Gastroesophageal sphincter (tissue), 3 donors: ENCODE data around the gene OR10K1.

Experiments used
- POLR2A ChIP-seq, 2 donors: fragments of 450-650 bp; IDR thresholded peaks; one replicate each; pipeline ENCODE4 v1.6.1; 2017; ENCODE audit warnings: antibody characterized with exemption in 2 of 2, mild to moderate bottlenecking in 2 of 2, moderate library complexity in 1 of 2
- POLR2AphosphoS5 ChIP-seq: sonication (generic); formaldehyde crosslinking; IDR thresholded peaks from one replicate; pipeline ENCODE4 v1.6.1; 2017; ENCODE audit warnings: antibody characterized with exemption
- TF ChIP-seq, protein P1 (sequence below), 4 experiments: fragments of 200-600 bp in 2 of 4; fragments of 450-650 bp in 2 of 4; sonication (generic) in 1 of 4; IDR thresholded peaks; one replicate each; pipeline ENCODE4 v1.5.1; 2017 to 2019; ENCODE audit warnings: antibody characterized with exemption in 4 of 4, mild to moderate bottlenecking in 2 of 4, moderate library complexity in 2 of 4

DNA sequence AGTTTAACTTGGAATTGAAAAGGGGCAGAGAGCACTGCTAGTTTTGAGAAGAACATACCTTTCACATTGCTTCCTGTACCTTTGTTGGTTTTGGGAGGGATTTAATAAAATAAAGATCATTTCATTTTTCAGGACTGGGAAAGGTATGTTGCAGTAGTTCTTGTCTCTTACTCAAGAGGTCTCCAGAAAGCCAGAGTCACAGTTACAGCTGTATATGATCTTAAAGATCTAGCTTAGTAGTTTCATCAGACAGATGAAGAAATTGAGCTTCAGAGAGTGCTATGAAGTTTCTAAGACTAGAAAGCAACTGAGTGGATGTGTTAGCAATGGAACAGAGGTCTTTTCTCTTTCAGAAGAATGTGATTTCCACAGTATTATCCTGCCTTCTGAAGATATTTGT lies 36.6 kb upstream of the OR10K1 start:
- TF ChIP-seq POLR2A (IDR thresholded peaks at IDR 0.05): no peak
- TF ChIP-seq, protein P1, sequence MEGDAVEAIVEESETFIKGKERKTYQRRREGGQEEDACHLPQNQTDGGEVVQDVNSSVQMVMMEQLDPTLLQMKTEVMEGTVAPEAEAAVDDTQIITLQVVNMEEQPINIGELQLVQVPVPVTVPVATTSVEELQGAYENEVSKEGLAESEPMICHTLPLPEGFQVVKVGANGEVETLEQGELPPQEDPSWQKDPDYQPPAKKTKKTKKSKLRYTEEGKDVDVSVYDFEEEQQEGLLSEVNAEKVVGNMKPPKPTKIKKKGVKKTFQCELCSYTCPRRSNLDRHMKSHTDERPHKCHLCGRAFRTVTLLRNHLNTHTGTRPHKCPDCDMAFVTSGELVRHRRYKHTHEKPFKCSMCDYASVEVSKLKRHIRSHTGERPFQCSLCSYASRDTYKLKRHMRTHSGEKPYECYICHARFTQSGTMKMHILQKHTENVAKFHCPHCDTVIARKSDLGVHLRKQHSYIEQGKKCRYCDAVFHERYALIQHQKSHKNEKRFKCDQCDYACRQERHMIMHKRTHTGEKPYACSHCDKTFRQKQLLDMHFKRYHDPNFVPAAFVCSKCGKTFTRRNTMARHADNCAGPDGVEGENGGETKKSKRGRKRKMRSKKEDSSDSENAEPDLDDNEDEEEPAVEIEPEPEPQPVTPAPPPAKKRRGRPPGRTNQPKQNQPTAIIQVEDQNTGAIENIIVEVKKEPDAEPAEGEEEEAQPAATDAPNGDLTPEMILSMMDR (IDR thresholded peaks at IDR 0.05): no peak
- no peak for TF ChIP-seq POLR2AphosphoS5
